ENCODE data around the gene SHLD1.
"Not testable (repeated sequence)": the region's sequence is repeated elsewhere in the genome, so short reads cannot be mapped to it uniquely, and the experiment has no call there.

SHLD1 gene, protein sequence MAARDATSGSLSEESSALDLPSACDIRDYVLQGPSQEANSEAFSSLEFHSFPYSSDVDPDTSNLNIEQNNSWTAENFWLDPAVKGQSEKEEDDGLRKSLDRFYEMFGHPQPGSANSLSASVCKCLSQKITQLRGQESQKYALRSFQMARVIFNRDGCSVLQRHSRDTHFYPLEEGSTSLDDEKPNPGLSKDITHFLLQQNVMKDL

DNA sequence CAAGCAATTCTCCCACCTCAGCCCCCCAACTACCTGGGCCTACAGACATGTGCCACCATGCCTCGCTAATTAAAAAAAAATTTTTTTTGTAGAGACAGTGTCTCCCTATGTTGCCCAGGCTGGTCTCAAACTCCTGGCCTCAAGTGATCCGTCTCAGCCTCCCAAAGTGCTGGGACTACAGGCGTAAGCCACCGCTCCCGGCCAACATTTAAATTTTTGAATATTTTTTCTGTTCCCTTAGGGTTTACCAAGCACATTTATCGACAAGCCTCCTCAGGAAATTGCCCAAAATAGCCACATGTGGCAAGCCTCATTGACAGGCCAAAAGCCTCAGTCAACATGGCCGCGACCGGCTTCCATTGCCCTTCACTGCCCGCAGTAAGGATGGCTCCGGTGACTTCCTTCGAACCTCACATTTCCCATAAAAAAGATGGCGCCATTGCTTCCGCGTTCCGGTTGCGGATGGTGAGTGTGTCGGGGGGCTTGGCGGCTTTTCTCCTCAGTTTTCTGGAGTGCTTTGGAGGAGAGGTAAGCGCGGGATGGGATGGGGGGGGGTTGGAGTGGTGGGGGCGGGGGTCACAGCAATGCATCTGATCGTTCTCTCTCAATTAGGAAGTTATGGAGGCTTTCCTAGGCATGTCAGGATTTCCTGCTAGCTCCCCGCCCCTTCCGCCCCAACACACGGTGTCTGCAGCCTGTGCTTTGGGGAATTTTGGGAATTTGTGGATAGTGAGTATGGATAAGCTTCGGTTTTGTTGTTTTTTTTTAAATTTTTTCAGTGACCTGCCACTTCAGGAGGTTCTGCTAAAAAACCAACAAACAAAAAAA is at the start of gene SHLD1:
SHLD1 (plus strand) TSS at position 450 of the 828 bp plus-strand sequence. CDS start 22,465 bp downstream, outside the sequence.
- peak; percentile 42 for FAIRE-seq
- peak; percentile 81 for DNase-seq (ENCODE audit: insufficient read length, low spot score)

DNA sequence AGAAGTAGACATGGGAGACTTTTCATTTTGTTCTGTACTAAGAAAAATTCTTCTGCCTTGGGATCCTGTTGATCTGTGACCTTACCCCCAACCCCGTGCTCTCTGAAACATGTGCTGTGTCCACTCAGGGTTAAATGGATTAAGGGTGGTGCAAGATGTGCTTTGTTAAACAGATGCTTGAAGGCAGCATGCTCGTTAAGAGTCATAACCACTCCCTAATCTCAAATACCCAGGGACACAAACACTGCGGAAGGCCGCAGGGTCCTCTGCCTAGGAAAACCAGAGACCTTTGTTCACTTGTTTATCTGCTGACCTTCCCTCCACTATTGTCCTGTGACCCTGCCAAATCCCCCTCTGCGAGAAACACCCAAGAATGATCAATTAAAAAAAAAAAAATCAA is 47.9 kb upstream of the SHLD1 start:
- not testable (repeated sequence) for FAIRE-seq

DNA sequence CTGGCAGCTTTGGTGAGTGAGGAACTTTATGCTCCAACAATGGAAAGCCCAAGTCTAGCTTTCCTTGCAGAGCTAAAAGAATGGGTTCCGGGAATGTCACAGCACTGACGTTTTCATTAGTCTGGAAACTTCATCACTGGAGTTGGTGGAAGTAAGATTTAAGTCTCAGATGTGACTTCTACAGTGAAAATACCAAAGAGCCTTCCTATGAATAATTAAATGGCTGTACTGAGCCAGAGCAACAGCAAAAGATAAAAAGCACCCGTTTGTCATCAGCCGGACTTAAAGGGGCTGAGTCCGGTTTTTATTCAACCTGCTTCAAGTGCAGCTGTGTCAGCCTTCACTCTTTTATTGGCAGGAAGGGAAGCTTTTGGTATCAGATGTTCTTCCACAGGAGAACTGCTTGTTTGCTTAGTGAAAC is 46.5 kb upstream of the SHLD1 start:
- FAIRE-seq: no peak
- DNase-seq (ENCODE audit: insufficient read length, low spot score): no peak

More for the DNA sequence above, 47.9 kb upstream of the SHLD1 start:
- not testable (repeated sequence) for DNase-seq (ENCODE audit: insufficient read length, low spot score)

DNA sequence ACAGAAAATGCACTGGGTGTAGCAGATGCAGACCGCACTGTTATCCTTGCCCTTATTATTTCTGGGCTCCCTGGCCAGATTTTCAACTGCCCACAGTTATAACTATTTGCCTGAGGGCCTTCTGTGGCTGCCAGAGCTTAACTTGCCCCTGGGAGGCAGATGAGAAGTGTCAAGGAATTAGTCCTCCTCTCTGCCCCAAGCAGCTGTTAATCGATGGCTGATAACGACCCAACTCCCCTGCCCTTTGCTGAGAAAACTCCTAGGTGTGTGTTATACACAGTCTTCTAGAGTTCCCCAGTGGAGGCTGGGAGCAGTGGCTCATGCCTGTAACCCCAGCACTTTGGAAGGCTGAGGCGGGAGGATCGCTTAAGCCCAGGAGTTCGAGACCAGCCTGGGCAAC is 44.4 kb upstream of the SHLD1 start:
- no peak for FAIRE-seq
- DNase-seq (ENCODE audit: insufficient read length, low spot score): no peak

DNA sequence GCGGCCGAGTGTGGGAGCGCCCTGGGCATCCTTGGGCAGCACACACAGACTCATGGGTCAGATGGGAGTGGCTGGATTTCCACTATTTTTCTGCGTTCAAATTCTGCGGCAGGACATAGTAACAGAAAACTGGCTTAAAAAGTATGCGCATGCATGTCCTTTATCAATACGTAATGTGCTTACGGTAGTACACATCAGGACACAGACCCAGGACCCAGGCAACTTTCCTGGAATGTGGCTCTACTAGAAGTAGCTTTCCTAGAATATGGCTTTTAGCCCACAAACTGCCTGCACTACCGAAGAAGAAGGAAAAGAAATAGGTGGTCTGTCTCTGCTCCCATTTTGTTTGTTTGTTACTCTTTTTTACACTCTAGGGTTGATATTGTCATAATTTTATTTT is 43.4 kb upstream of the SHLD1 start:
- DNase-seq (ENCODE audit: insufficient read length, low spot score) (no peak), FAIRE-seq (no peak)

DNA sequence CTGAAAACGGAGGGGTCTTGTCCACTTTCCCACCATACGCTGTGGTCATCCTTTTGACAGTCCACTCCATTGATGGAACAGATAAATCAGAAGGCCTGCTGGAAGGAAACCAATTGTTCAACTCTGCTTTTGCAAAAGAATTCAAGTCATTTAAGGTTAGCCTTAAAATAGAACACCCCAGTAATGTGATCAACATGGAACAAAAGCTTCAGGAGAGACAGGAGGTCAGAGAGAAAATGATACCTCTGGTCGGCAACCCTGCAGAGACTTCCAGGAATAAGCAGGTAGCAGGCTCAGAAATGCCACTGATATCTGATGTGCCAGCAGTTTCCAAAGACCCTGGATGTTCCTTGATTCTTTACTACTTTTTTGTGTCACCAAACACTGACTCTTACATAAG is 39.6 kb upstream of the SHLD1 start:
- DNase-seq (ENCODE audit: insufficient read length, low spot score): no peak
- no peak for FAIRE-seq

DNA sequence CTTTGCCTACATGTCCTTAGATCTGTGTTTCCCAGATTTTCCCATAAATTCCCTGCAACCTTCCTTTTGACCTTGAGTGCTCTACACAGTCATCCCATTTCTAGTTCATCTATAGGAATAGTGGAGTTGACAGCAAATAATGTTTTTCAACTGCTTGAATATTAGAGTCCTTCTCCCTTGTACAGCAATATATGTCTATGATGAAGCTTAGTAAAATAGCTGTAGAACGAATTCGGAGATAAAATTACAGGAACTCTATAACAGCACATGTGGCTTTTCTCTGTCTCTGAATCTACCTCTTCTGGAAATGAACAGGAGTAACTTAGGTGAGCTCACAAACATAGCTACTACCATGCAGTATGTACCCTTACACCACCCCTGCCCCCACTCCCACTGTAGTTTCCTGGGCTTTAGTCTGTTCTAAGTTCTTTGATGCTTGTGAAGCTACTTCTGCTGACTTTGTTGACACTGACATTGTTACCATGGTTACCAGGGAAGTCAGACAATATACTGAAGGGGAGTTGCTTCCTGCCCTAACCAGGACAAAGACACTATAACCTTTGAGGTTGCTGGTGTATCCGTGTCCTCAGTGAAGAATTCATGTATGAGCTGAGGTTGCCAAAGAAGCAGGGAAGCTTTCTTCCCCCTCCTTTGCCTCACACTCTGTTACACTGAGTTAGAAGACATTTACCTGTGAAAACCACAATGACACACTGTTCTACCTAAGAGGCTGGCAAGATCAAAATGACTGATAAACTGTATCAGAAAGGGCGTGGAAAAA is 35.8 kb upstream of the SHLD1 start:
- FAIRE-seq: no peak

DNA sequence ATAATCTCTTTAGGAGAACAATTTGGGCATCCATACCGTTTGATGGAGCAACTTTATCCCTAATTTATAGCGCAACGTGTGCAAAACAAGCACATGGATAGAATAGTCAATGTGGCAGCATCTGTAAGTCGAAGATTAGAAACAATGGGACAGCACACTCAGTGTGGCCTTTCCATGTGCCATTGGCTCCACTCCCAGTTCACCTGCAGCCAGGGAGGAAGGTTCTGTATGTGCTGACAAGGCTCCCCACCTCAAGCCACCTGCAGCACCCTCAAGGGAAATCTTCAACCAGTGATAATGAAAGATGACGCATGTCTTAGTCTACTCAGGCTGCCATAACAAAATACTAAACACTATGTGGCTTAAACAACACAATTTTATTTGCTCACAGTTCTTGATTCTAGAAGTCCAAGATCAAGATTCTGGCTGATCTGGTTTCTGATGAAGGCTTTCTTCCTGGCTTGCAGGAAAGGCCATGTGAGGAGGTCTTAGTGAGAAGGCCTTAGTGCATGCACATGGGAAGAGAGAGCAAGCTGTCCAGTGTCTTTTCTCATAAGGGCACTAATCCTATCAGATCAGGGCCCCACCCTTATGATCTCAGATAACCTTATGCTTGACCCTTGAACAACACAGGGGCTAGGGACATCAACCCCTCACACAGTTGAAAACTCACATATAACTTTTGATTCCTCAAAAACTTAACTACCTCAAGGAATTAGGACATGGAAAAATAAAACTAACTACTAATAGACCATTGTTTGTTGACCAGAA is 34.9 kb upstream of the SHLD1 start:
- DNase-seq (ENCODE audit: insufficient read length, low spot score): no peak

More for the DNA sequence above, 35.8 kb upstream of the SHLD1 start:
- no peak for DNase-seq (ENCODE audit: insufficient read length, low spot score)

DNA sequence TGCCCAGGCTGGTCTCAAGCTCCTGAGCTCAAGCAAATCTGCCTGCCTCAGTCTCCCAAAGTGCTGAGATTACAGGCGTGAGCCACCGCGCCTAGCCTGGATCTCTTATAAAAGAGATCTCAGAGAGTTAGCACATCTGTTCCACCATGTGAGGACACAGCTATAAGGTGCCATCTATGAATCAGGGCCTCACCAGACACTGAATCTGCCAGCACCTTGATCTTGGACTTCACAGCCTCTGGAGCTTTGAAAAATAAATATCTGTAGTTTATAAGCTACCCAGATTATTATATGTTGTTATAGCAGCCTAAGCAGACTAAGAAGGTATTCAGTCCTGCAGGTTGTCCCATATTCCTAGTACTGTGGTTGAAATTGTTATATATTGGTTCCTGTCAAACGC is 33.2 kb upstream of the SHLD1 start:
- no peak for DNase-seq (ENCODE audit: insufficient read length, low spot score)
- FAIRE-seq: no peak

More for the DNA sequence above, 34.9 kb upstream of the SHLD1 start:
- no peak for FAIRE-seq

DNA sequence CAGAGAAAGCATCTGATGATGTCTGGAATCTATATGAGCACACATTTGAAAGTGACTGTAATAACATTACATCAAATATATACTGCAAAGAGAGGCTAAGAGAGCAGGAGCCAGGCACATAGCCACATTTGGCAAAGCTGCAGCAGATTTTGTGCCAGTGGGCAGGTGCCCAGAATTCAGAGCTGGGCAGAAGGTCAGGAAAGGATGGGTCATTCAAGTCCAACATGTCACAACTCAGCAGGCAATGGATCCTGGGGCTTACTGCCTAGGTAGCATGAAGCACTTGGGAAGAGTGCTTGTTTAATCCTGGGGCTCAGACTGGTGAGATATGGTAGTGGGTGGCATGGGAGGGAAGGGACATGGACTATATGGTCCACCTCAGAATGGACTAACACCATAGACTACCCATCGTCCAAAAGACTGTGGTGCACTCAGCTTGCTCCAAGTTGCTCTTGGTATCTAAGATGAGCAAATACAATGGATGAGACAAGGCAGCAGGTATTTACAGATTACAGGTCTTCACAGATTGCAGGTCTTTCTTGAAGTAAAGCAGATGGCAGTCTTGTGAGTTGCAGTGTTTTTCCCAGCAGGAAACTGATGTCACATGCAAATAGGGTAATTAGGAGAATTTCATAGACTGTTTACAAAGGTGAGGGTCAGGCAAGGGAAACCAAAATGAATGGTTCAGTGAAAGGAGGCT is 31.2 kb upstream of the SHLD1 start:
- DNase-seq (ENCODE audit: insufficient read length, low spot score) (no peak), FAIRE-seq (no peak)

DNA sequence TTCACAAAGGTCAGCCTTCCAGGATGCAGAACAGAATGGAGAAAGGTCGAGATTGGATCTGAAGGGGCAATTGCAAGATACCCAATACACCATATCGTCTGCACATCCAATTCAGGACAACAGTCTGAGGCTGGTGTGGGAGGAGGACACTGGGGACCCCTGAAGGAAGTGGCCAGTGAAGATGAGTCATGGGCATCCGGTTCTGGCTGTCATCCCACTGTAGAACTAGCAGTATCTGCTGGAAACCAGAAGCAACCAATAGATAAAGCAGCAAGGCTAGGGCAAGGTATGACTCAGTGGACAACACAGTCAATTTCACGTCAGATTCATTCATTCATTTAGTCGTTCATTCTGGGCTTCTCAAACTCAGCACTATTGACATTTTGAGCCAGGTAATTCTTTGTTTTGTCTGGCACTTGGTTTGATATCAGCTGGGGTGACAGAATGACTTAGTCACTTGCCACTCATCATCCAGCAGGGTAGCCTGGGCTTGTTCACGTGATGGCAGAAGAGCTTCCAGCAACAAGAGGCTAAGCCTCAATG is 30.3 kb upstream of the SHLD1 start:
- FAIRE-seq (no peak), DNase-seq (ENCODE audit: insufficient read length, low spot score) (peak; percentile 48)

DNA sequence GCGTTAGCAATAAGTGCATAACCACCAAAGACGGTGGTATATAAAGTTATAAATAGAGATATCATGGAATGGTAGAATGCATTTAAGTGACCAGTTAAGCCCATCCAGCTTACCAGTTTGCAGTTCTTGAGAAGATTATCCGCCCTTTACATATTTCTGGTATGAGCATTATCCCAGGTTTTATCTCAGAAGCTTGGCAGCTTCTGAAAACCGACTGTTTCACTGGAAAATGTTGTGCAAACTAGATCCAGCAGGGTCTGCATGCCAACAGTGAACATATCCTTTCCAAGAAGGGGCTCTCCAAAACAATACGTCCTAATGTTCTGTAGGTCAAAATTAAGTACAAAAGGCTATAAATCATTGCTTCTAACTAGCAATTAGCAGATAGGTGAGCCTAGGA is 29.5 kb upstream of the SHLD1 start:
- FAIRE-seq (no peak), DNase-seq (ENCODE audit: insufficient read length, low spot score) (no peak)

DNA sequence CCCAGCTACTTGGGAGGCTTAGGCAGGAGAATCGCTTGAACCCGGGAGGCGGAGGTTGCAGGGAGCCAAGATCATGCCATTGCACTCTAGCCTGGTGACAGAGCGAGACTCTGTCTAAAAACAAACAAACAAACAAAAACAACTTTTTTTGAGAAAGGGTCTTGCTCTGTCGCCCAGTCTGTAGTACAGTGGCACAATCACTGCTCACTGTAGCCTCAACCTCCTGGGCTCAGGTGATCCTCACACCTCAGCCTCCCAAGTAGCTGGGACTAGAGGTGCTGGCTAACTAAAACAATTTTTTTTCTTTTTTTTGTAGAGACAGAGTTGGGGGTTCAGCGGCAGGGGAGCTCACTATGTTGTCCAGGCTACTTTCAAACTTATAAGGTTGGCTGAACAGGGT is 28.8 kb upstream of the SHLD1 start:
- not testable (repeated sequence) for FAIRE-seq; DNase-seq (ENCODE audit: insufficient read length, low spot score)

DNA sequence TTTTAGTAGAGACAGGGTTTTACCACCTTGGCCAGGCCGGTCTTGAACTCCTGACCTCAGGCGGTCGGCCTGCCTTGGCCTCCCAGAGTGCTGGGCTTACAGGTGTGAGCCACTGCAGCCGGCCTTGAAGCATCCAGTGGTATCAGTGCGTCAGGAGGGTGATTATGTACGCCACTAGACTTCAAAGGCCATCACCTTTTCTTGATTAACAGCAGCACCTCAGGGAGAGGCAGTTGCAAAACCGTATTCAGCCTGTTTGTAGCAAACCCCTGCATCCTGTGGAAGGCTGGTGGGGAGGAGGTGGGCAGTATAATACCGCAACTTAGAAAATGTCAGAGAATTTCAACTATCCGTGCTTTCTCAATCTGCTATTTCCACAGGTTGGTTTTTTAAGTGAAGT is 27.3 kb upstream of the SHLD1 start:
- no peak for DNase-seq (ENCODE audit: insufficient read length, low spot score)
- no peak for FAIRE-seq

DNA sequence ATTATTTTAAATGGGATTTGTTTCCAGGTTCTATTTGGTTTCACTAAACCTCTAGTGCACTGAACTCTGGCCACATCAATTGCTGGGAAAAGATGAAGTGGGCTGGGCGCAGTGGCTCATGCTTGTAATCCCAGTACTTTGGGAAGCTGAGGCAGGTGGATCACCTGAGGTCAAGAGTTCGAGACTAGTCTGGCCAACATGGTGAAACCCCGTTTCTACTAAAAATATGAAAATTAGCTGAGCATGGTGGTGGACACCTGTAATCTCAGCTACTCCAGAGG is 25.1 kb upstream of the SHLD1 start:
- not testable (repeated sequence) for FAIRE-seq

DNA sequence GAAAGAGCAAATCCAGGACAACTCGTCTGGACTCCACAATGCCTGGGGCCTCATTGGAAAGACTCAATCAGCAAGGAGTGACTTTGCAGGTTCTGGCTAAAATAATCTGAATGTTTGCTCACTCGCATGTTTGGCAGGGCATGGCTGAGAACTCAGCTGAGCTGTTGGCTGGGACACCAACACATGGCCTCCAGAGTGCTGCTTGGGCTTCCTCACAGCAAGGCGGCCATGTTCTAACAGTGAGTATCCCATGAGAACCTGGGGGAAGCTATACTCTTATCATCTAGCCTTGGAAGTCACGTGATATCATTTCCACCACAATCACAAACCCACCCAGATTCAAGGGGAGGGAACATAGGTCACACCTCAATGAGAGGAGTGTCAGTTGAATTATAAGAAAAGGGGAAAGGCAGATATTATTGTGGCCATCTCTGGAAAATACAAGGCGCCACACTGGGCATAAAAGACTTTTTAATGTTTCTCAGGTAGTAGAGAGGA is 23.1 kb upstream of the SHLD1 start:
- no peak for FAIRE-seq
- DNase-seq (ENCODE audit: insufficient read length, low spot score): no peak

More for the DNA sequence above, 25.1 kb upstream of the SHLD1 start:
- not testable (repeated sequence) for DNase-seq (ENCODE audit: insufficient read length, low spot score)

DNA sequence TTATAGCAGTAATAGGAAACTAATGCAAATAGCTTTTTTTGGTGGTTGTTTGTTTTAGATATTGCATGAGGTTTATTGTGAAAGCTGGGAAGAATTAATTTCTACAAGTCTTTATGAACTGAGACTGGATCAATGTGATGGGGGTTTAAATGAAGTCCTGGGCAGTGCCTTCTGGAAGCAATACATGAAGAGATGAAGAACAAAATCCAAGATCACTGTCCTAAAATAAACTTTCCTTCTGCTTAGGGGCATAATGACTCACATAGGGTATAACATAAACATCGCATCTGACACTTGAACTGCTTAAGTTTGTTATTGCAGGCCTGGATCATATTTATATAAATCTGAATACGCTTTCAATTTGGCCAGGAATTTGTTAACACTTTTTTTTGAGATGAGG is 20.9 kb upstream of the SHLD1 start:
- no peak for DNase-seq (ENCODE audit: insufficient read length, low spot score)
- FAIRE-seq: no peak

DNA sequence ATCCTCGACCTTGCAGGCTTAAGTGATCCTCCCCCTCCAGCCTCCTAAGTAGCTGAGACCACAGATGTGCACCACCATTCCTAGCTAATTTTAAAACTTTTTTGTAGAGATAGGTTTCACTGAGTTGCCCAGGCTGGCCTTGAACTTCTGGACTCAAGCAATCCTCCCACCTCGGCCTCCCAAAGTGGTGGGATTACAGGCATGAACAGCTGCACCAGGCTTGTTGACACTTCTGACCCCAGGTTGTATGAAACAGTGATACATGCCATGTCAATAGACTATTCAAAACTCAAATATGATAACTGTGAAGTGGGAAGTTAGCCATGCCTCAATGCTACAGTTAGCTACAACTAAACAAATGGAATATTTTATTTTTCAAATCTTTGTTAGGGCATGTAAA is 20.1 kb upstream of the SHLD1 start:
- DNase-seq (ENCODE audit: insufficient read length, low spot score) (no peak), FAIRE-seq (no peak)

DNA sequence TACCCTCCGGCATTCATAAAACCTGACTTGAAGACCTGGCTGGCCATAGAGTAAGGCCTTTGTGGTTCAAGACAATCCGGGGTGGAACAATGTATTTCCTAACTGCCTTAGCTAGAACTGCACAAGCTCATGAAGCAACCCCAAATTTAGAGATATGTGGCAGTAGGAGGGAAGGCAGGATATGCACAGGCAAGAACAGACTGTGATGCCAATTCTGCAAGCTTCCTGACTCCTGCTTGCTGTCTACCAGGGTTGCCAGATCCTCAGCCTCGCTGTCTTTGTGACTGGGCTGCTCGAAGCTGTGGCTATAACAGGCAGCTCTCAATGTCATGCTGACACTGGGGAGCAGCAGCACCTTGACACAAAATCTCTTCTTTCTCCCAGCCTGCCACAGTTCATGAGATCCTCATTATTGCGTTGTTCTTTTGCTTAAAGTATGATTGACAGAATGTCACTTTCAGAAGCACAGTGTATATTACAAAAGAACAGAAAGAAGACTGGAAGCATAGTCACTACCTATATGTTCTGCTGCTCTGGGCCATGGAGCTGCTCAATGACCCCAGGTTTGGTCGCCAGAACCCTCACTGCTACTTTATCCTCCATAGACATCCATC is 18.3 kb upstream of the SHLD1 start:
- FAIRE-seq (no peak), DNase-seq (ENCODE audit: insufficient read length, low spot score) (no peak)

Data from HTR-8/SVneo (cell line).